ENCODE data around the gene ST6GALNAC4.

Gene ST6GALNAC4

DNA sequence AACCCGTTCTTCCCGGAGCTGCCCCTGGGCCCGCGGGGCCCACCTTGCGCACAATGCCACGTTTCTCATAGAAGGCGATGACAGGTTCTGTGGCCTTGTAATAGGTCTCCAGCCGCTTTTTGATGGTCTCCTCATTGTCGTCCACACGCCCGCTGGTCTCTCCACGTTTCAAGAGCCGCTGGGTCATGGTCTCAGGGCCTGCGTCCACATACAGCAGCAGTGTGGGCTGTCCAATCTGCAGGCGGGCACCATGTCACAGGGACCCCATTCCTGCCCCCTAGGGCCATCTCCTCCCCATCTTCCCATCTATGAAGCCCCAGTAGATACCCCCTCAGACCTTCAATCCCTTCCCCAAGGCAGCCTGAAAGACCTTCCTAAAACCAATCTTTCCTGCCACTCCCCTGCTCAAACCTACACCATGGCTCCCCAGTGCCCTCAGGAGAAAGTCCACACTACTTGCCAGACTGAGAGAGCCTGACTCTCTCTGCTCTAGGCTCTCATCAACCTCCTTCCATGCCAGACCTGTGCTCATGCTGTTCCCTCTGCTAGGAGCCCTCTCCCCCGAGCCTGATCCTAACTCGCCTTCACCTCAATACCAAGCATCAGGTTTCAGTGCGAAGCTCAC lies 48.5 kb downstream of the ST6GALNAC4 start:
- FAIRE-seq: no peak

DNA sequence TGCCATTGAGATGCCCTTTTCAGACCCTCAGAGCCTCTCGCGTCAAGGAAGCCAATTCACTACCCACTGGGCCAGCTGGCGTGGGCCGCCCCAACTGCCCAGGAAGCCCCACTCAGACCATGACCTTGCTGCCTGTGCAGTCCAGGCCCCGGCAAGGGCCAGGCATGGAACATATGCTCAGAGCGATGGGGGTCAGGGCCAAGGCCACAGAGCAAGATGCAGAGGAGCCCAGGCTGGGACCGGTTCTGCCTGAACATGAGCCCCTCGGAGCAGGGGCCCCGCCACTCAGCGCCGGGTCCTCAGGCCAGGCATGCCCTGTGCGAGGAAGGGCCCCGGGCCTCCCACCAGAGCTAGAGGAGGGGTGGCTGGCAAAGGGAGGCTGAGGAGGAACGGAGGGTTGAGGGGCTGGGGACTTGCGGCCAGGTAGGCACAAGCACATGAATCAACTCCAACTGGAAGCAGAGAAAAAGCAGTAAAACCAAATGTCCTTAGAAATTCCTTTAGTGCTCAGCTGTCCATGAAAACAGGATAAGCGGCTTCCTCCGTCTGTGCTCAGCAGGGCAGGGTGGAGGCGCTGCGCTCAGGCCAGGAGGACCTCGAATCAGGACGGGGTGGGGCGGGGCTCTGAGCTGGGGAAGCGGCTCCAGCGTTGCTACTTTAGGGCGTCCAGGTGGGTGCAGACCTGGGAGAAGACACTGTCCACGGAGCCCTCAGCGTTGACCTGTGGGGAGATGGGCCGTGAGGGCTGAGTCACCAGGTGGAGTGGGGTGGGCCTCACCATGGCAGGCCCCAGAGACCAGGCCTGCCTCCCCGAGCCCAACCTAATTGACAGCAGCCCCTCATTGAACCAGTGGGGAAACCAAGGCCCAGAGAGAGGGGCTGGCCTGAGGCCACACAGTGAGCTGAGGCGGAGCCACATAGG lies 49.2 kb downstream of the ST6GALNAC4 start:
- FAIRE-seq: no peak

DNA sequence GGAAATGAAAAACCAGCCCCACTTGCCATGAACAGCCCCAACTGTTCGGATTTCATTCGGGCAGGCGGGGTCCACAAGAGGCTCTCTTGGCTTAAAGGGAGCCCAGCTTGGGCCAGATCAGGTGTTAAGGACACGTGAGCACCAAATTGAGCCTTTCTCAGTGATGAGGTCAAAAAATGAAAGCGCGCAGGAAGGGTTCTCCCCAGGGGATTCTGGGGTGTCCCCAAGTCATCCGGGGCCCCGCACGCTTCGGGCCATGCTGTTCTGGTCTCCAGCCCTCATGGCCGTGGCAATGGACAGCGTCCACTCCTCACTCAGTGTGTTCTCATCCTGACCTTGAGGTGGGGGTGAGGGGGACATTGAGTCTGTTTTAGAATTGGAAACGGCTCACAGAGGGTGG lies 50.3 kb downstream of the ST6GALNAC4 start:
- no peak for FAIRE-seq

DNA sequence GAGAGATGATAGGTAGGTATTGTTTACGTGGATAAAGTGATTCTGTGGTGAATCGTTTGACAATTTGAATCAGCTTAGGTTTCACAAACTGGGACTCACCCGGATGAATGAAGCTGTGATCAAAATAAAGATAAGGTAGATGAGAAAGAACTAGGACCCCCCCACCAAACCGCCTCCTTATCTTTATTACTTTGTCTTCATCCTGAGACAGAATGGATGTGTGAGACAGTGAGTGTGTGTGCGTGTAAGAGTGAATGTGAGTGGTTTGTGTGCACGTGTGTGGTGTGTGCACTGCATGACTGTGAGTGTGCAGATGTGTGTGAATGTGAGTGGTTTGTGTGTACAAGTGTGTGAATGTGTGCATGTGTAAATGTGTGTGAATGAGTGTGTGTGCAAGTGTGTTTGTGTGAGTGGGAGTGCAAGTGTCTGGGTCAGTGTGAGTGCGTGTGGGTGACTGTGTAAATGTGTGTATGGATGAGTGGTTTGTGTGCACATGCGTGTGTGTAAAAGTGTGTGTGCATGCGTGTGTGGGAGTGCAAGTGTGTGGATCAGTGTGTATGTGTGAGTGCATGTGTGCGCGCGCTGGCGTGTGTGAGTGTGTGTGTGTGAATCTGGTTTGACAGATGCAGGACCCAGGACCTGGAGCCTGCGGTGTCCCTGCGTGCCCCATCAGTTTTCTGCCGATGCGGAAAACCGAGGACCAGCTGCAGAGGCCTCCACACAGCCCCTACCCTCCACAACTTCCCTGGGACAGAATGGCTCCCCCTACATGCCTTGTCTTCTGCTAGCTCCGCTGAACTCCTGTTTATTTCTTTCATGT lies 51.0 kb downstream of the ST6GALNAC4 start:
- no peak for FAIRE-seq

DNA sequence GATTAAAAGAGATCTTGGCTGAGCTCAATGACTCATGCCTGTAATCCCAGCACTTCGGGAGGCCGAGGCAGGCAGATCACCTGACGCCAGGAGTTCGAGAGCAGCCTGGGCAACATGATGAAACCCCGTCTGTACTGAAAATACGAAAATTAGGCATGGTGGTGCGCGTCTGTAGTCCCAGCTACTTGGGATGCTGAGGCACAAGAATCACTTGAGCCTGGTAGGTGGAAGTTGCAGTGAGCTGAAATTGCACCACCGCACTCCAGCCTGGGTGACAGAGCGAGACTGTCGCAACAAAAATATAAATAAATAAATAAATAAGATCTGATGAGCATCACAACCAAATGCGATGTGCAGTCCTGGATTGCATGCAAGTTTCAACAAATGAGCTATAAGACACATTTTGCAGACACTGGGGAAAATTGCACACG lies 53.6 kb downstream of the ST6GALNAC4 start:
- no peak for FAIRE-seq

DNA sequence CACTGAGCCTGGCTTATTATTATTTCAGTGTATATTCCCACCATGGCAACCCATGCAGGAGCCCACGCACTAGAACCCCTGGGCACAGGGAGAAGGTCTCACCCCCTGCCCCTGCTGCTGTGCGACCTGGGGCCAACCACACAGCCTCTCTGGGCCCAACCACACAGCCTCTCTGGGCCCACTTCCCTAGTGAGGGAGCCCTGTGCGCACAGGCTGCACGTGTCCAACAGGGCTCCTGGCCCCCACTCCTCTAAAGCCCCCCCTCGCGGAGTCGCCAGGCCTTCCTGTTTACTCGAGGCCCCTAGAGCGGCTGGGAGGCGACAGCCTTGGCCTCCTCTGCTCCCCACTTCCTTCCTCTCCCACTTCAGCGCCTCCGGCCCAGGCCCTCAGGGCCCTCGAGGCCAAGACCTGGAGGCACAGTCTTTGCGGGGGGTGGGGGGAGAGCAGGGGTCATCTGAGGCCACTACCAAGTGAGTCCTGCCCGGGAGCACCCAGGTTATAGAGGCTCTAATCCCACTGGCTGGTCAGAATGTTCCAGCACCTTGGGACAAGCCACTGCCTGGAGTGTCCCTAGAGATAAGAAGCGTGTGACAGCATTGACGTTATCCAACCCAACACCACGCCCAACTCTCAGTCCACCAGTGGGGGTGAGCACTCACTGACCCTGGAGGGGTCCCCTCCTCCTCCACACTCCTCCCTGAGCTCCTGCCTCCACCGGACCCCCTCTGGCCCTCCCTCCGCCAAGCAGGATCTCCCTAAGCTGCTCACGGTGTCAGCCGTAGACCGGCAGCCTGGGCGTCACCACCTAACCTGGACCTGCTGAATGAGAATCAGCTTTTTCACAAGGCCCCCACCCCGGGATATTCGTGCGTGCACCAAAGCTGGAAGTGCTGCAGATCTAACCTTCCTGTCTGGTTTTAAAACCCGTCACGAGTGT lies 54.5 kb downstream of the ST6GALNAC4 start:
- FAIRE-seq: no peak

DNA sequence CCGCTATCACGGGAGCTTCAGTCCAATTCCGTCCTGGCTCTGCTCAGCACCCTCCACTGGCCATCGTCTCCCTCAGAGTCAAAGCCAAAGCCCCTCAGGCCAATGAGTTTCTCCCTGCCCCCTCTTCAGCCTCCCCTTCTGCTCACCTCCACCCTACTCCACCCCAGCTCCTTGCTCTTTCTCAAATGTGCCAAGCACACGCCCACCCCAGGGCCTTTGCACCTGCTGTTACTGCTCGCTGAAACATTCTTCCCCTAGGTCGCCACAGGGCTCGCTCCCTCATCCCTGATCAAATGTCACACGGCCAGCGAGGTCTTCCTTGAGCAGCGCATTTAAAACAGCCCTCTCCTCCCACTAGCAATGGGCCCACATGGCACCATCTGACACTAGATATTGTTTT lies 56.1 kb downstream of the ST6GALNAC4 start:
- FAIRE-seq: no peak

DNA sequence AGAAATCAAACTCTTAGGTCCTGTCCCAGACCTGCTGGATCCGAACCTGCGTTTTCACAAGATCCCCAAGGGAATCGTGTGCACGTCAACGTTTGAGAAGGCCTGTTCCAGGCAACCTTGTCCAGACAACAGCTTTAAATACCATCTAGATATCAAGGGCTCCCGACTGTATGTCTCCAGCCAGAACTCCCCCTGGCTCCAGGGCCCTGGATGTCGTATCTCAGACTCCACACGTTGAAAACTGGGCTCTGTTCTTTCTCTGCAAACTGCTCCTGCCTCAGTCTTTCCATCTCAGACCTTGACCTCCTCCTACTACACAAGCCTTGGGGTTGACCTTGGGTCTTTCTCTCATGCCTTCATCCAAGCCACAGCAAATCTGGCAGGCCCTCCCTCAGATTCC lies 56.6 kb downstream of the ST6GALNAC4 start:
- FAIRE-seq: no peak

DNA sequence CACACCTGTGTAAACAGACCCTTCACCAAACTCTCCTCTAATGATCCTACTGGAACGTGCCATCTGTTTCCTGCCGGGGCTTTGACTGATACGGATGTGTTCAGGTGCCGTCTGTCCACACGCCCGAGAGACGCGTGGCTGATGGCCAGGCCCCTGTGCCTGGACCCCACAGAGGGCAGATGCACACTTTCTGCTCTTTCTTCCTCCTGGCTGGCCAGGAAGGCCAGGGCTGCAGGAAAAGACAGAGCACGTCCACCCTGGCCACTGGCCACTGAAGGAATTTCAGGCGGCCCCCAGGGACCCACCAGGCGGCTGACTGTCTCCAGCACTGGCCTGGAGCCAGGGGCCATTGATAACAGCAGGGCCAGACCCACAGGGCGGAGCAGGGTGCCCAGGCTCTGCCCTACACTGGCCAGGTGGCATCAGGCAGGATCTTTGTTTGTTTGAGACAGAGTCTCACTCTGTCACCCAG lies 58.8 kb downstream of the ST6GALNAC4 start:
- no peak for FAIRE-seq
